GM20000 (cell line): ENCODE results near the gene MAP7D1.
"Not testable (repeated sequence)": the region's sequence is repeated elsewhere in the genome, so short reads cannot be mapped to it uniquely, and the experiment has no call there.

Experiments
- DNase-seq: peaks from one replicate; pipeline ENCODE4 v3.0.0; 2012; ENCODE audit warnings: low spot score
- TF ChIP-seq, protein P1 (sequence below): IDR thresholded peaks from 2 replicates; pipeline ENCODE4 v1.5.1; 2012; ENCODE audit warnings: mild to moderate bottlenecking, control low read depth; ENCODE audit errors: extremely low read depth, missing control alignments

MAP7D1 gene

GRCh38 chr1:36178471-36179219 lies 22.7 kb downstream of the MAP7D1 start:
- no peak for DNase-seq
- TF ChIP-seq, protein P1, sequence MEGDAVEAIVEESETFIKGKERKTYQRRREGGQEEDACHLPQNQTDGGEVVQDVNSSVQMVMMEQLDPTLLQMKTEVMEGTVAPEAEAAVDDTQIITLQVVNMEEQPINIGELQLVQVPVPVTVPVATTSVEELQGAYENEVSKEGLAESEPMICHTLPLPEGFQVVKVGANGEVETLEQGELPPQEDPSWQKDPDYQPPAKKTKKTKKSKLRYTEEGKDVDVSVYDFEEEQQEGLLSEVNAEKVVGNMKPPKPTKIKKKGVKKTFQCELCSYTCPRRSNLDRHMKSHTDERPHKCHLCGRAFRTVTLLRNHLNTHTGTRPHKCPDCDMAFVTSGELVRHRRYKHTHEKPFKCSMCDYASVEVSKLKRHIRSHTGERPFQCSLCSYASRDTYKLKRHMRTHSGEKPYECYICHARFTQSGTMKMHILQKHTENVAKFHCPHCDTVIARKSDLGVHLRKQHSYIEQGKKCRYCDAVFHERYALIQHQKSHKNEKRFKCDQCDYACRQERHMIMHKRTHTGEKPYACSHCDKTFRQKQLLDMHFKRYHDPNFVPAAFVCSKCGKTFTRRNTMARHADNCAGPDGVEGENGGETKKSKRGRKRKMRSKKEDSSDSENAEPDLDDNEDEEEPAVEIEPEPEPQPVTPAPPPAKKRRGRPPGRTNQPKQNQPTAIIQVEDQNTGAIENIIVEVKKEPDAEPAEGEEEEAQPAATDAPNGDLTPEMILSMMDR, result no peak

GRCh38 chr1:36179220-36179600 lies 23.2 kb downstream of the MAP7D1 start:
- TF ChIP-seq, protein P1, result no peak

GRCh38 chr1:36182734-36183133 lies 26.8 kb downstream of the MAP7D1 start:
- no peak for DNase-seq
- TF ChIP-seq, protein P1, result no peak

More at GRCh38 chr1:36179220-36179600, 23.2 kb downstream of the MAP7D1 start:
- no peak for DNase-seq

DNA sequence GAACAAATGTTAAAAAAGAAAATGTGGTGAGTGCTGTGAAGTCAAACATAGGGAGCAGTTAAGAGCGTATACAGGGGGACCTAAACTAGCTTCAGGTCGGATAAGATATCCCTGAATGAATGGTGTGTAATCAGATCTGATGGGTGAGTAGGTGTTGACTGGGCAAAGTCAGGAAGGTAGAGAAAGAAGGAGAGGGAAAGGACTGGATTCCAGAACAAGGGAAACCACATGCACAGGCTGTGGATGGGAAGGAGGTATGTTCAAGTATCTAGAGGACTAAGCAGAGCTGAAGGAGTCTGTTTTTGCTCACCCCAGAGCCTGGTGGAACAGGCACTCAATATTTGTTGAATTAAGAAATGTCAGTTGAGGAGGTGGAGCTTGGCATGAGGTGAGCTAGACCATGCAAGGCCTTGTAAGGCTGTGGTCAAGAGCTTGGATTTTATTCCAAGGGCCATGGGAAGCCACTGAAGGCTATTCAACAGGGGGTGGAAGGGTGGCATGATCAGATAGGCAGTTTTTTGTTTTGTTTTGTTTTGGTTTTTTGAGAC lies 27.4 kb downstream of the MAP7D1 start:
- TF ChIP-seq, protein P1, result no peak
- DNase-seq, result no peak

GRCh38 chr1:36187800-36188593 lies 32.0 kb downstream of the MAP7D1 start:
- peak; percentile 87 for DNase-seq
- TF ChIP-seq, protein P1, result peak; percentile 88

DNA sequence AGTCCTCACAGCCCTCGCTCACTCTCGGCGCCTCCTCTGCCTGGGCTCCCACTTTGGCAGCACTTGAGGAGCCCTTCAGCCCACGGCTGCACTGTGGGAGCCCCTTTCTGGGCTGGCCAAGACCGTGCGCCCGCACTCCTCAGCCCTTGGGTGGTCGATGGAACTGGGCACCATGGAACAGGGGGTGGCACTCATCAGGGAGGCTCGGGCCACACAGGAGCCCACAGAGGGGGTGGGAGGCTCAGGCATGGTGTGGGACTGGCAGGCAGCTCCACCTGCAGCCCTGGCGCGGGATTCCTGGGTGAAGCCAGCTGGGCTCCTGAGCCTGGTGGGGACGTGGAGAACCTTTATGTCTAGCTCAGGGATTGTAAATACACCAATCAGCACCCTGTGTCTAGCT lies 40.8 kb downstream of the MAP7D1 start:
- DNase-seq, result not testable (repeated sequence)

DNA sequence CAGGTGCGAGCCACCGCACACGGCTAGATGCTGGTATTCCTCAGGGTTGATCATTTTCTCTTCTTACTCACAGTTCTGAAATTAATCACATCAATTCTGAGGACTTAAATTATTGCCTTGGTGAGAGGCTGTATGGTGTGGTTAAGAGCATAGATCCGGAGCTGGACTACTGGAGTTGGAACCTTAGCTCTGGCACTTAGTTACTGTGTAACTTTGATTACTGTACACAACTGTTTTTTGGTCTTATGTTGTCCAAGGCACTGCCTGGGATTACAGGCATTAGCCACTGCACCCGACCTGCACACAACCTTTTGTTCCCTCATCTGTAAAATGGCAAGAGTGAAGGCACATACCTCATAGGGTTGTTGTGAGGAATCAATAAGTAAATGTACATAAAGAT lies 42.7 kb downstream of the MAP7D1 start:
- TF ChIP-seq, protein P1, result no peak
- DNase-seq, result no peak
